GM19455 (cell line): ENCODE data around the gene B4GALT4.
"Not testable (repeated sequence)": the region's sequence is repeated elsewhere in the genome, so short reads cannot be mapped to it uniquely, and the experiment has no call there.

ENCODE experiments used
- ATAC-seq: cut with Tn5 transposase; IDR thresholded peaks from one replicate; pipeline ENCODE4 v1.9.1; 2021; ENCODE audit not compliant: unreplicated experiment

B4GALT4 gene

GRCh38 chr3:119205685-119206084 is 35.0 kb downstream of the B4GALT4 start:
- ATAC-seq: no peak

GRCh38 chr3:119205209-119205608 is 35.5 kb downstream of the B4GALT4 start:
- ATAC-seq: no peak

GRCh38 chr3:119195911-119196310 is 44.8 kb downstream of the B4GALT4 start:
- no peak for ATAC-seq

DNA sequence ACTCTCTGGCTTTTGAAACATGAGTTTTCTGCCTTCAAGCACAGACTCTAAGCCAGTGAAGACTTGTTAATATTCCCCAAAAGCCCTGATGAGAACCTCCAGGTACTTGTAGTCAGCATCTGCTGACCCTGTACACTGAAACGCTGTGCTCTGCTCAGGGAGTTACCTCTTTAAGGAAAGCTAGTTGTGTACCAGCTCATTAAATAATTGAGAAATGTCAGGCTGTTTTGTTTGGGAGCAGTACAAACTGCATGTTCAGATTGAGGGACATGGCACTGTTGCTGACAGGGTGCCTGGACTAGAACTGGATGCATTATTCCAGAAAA is 45.6 kb downstream of the B4GALT4 start:
- no peak for ATAC-seq

DNA sequence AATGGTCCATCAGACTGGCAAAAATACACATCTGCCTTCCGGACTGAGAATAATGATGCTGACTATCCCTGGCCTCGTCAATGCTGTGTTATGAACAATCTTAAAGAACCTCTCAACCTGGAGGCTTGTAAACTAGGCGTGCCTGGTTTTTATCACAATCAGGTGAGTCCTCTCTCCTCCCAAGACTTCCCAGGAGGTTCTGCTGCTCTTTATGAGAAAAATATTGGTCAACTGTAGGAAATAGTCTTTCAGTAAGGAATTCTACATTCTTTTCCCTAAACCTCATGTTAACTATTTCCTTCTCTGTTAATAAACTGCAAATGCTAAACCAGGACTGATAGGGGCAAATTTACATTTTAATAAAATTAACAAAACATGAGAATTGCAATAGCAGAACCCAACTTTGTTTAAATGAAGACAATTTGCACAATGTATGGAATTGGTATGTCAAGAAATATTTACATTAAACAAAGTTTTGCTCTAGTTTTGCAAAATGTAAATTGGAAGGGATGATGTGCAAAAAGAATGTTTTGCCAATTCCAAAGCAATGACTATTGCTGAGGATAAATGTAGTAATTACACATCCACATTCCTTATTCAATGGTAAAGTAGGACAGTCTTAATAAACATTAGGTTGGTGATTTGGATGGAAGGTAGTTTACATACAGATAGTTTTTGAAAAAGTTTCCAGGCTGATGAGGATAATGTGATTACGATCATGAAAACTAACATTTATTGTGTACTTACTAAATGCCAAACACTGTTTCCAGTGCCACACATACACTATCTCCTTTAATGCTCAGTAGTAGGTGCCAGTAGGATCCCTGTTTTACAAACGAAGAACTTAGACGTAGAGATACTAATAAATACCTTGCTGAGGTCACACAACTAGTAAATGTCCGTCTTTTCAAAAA is 46.2 kb downstream of the B4GALT4 start:
- no peak for ATAC-seq

DNA sequence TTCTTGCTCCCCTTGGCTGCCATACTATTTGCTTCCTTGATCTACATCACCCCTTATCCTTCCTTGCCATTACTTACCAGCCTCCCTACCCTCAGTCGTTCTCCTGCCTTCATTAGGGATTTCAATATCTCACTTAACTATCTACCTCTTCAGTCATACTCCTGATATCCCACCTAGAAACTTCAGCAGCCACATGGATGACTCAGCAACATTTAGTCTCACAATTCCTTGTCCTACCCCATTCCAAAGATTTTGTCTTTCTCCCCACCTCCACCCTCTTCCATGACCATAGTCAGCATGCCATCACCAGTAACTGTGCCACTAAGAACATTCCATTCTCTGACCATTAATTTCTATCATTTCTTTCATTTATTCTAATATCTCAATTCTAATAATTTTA is 48.9 kb downstream of the B4GALT4 start:
- ATAC-seq: no peak

GRCh38 chr3:119187266-119187665 is 53.4 kb downstream of the B4GALT4 start:
- no peak for ATAC-seq

GRCh38 chr3:119184796-119185570 is 55.7 kb downstream of the B4GALT4 start:
- no peak for ATAC-seq

- ATAC-seq: no peak
These were observed 56.6 kb downstream of the B4GALT4 start for GRCh38 chr3:119184111-119184510.

DNA sequence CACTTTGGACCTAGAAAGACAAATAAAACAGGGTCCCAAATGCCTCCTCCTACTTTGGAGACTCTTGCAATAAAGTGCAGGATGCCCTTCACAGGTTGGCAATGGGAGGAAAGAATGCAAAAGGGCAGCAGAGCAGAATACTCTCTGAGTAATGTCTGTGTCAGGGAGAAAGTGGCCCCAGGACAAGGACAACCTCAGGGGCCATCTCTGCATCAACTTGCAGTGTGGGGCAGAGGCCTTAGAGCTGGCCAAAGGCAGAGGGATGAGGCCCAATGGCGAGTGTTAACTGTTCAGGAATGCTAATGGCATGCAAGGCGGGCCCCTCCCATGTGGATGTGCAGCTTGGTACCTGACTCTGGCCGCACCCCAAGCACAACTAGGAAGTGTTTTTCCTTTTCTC is 58.9 kb downstream of the B4GALT4 start:
- no peak for ATAC-seq

DNA sequence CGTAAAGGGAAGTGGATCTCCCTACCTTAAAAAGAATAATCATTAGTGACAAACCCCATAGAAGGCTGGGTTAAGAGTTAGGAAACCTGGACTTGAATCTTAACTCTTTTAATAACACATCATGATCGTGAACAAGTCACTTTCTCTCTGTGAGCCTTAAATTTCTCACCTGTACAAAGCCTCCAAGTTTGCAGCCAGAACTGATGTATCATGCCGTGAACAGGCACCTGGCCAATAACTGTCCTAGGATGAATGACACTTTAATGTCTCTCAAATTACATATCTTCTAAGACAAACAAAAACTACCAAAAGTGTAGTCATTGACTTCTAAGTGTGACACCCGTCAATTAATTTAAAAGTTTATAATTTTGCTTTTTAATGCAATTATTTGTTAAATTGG is 63.4 kb downstream of the B4GALT4 start:
- ATAC-seq: no peak

GRCh38 chr3:119176778-119177177 is 63.9 kb downstream of the B4GALT4 start:
- no peak for ATAC-seq

DNA sequence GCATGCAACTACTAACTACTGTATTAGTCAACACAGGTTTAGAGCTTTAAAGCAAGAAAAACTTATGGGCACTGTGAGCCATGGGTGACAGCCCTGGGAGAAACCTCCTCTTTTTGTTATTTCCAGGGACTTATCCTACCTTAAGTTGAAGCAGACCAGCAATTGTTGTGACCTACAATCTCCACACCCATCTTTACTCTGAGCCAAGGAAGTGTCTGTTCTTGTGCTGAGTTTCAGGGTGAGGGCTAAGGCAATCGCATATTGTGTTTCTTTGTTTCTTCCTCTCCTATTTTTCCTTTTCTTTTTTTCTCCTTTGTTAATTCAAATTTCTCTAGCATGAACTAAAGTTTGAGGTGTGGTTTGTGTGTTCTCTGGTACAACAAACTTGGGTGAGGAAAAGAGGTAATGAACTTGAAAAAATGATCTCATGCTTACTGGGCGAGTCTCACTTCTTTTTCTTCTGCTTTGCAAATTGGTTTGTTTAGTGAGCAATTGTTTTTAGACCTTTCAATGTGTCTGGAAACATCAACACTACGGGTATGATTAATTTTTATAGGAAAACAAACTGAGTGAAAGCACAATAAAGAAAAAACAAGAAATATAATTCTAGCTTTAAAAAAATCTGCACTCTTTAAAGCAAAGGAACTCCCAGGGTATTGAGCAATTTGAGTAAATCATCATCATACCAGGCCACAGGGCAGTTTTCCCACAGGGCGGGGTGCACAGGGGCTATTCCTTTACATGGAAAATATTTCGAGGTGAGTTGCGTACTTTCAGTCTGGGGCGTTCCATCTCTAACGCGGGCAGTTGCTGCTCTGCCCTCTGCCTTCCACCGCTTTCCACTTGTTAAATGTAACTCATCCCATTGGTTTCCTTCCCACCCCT is 64.6 kb downstream of the B4GALT4 start:
- no peak for ATAC-seq

DNA sequence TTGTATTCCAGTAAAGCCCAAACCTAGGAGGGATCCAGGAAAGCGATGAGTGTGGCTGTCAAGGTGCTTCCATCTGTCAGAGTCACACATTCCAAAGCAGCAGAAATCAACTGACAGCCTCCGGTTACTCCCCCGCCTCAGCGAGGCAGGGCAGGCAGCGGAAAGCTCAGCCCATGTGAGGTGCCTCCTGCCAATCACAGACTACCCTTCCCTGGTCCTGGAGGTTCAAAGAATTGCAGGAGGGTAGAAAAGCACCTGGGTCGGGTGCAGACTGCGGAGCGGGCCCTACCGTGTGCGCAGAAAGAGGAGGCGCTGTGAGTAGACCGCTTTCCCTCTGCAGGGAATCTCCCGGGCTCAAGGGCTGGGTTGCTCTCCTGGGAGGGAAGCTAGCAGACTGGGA is 67.4 kb downstream of the B4GALT4 start, which contains the start of gene UPK1B:
Gene UPK1B, plus strand, starts transcription at position 274 of the 400 bp plus-strand sequence. CDS start 13,144 bp downstream, outside the sequence.
- ATAC-seq: no peak

DNA sequence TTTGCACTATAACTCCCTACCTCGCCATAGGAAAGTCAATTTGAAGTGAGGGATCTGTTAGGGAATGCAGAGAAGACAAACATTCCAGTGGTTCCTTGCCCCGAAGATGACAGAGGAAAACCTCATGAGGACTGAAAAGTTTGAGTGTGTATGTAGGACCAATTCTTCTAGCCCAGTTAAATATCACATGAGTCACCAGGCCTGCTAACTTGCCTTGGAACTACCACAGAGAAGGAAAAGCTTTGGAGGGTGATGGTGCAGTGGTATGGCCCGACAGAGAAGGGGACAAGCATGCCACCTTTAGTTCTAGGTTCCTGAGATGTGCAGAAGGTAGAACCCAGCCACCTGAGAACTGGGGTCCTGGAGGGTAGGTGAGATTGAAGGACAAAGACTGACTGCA is 69.9 kb downstream of the B4GALT4 start:
- ATAC-seq: no peak

- ATAC-seq: not testable (repeated sequence)
These were observed 75.9 kb downstream of the B4GALT4 start for GRCh38 chr3:119164745-119165144.
